HPDE6-E6E7 (cell line): Measurements from ENCODE around the gene TTLL1.

ENCODE experiments used
- DNase-seq: peaks from one replicate; pipeline ENCODE4 v3.0.0; 2011; ENCODE audit warnings: missing footprints; ENCODE audit errors: extremely low spot score

The TTLL1 gene

DNA sequence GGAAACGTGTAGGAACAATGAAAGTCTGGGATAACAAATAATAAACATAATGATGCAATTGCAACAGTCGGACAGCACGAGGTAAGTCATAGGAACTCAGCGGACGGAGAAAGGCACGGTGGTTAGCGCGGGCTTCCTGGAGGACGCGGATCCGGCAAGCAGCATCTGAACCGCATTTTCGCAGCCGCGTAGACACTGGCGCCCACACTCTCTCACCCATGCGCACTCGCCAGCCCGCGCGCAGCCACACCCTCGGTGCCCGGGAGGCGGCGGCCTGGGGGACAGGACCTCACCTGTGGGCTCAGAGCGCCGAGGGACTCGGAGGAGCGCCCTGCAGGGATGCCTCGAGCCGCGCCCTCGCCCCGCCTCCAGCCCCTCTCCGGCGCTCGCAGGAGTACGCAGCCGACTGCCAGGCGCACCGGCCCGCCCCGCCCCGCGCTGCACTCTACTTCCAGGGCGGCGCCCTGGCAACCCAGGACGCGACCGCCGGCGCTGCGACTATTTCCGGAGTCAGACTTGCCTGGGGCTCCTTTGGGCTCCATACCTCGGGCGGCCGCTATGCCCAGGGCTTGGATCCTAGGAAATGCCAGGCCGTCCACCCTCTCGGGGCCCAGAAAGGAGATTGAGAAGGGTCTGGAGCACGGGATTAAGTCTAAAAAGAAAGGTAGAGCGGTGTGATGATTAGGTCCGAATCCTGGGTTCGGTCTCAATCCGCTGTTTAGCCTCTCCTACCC lies at the start of gene TTLL1:
Gene TTLL1 (minus strand): TSS at position 408 of the 734 bp plus-strand sequence. CDS start 13,805 bp downstream, outside the sequence.
- peak; percentile 64 for DNase-seq

GRCh38 chr22:43136801-43137200 lies 47.6 kb upstream of the TTLL1 start:
- no peak for DNase-seq

- no peak for DNase-seq
Measured at GRCh38 chr22:43136255-43136654, 47.1 kb upstream of the TTLL1 start.

- DNase-seq: no peak
Measured at GRCh38 chr22:43135565-43135964, 46.4 kb upstream of the TTLL1 start.

- DNase-seq: no peak
Measured at GRCh38 chr22:43134553-43134952, 45.4 kb upstream of the TTLL1 start.

- no peak for DNase-seq
Measured at GRCh38 chr22:43133401-43133800, 44.2 kb upstream of the TTLL1 start.

- DNase-seq: no peak
Measured at GRCh38 chr22:43131773-43132501, 42.7 kb upstream of the TTLL1 start.

DNA sequence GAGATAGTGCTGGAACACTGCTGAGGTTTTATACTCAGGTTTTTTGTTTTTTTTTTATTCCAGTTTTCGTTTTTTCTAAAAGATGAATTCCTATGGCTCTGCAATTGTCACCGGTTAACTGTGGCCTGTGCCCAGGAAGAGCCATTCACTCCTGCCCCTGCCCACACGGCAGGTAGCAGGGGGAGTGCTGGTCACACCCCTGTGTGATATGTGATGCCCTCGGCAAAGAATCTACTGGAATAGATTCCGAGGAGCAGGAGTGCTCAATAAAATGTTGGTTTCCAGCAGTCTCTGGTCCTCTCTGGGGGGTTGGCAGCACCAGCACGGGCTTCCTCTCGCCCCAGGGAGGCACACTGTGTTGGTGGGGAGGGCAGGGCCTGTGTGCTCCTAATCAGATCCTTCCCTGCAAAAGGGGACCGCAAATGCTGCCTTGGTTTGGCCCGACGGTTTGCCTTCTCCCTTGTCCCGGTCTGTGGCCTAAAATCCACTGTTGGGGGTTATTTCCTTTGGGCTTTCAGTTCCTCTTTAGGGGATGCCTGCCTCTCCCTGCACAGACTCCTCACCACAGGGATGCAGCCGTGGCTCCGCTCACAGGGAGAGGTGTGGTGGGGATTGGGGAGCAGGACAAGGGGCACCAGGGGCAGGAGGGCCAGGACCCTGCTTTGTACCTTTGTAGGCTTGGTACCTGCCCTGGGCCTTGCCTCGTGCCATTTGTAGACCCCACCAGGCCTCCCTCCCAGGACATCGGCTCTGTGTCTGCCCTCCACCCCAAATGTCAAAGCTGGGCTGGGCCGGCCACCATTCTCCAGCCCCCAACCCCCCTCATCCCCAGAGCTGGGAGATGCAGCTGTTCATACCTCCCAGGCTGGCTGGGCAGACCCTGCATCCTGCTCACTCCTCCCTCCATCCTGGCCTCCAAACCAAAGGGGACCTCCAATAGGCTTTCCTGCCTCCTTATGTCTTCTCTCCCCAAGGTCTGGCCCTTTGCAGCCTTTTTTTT lies 40.5 kb upstream of the TTLL1 start:
- no peak for DNase-seq

DNA sequence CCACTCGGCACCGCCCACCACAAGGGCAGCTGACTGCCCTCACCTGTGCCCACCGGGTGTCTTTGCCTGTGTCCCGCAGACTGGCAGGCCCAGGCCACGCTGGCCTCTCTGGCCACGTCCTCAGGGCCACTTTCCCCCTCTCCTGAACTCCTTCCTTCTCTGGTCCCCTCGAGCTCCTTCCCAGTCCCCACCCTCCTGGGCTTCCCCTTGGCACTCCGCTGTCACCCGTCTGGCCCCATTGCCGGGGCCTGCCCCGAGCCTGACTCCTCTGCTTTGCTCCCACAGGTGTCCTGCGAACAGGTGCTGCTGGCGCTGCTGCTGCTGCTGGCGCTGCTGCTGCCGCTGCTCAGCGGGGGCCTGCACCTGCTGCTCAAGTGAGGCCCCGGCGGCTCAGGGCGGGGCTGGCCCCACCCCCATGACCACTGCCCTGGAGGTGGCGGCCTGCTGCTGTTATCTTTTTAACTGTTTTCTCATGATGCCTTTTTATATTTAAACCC lies 39.8 kb upstream of the TTLL1 start:
- DNase-seq: no peak

GRCh38 chr22:43128116-43128515 lies 38.9 kb upstream of the TTLL1 start:
- DNase-seq: no peak

DNA sequence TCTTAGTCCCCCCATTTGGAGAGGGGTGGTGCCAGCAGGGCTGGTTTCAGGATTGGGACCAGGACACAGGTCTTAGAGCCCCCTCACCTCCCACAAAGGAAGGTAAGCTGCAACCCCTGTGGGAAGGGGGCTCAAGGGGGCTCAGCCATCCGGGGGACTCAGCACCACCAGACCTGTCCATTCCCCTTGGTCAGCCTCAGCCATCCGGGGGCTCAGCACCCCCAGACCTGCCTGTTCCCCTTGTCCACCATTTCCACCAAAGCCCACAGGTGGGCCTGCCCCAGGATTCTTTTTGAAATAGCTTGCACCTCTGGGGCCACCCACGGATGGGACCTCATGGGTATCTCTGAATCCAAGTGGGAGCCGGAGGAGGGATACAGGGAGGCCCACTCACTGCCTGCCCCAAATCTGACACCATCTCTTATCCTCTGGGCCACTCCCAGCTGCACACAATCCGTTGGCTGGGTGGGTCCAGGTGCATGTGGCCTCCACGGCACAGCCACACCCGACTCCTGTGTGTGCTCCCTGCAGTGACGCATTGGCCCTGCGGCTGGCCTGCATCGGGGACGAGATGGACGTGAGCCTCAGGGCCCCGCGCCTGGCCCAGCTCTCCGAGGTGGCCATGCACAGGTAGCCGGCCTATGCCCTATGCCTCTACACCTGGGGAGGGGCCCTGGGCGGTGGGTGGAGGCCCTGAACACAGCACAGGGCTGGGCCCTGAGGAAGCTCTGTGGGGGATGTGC lies 38.1 kb upstream of the TTLL1 start:
- peak; percentile 84 for DNase-seq

DNA sequence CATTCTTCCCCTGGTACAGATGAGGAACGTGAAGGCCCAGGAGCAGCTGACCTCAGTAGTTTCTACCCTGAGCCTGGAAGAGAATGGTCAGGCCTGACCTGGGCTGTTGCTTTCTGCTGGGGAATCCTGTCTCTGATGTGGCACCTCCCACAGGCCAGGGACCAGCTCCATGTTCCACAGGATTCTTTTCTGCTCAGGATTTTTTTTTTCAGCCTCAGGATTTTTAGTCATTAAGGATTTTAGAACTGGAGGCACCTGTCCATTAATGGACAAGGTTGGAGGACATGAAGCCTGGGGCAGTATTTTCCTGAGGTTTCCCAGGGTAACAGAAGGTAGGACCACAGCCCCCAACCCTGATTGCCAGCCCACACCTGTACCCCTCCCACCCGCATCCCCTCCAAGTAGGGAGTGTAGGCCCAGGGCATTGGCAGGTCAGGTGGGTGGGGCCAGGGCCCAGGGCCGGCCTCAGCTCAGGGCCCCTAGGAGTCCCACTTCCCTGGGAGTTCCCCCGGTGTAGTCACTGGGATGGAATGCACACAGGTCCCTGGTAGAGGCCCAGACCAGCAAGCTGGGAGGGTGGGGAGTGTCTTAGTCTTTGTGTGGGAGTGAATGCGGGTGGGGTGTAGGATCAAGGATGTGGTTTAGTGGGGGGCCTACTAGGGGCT lies 37.4 kb upstream of the TTLL1 start:
- peak; percentile 96 for DNase-seq

GRCh38 chr22:43118953-43119458 lies 29.8 kb upstream of the TTLL1 start:
- DNase-seq: no peak

GRCh38 chr22:43118024-43118849 lies 29.0 kb upstream of the TTLL1 start:
- DNase-seq: no peak

DNA sequence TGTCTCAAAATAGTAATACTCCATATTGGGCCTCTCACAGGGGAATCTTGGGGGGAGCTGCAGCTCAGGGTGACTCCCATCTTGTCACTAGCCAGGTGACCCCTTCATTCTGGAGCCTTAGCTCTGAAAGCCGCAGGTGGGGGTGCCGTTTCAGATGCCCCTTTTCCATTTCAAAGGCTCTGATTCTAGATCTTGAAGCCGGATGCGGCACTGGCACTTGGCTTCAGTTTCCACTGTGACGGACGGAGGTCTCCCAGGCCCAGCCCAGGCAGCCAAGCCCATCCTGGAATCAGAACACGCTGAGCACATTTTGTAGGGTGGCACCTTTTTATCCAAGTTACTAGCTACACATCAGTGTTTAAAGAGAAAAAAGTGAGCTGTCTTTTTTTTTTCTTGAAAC lies 27.7 kb upstream of the TTLL1 start:
- DNase-seq: no peak

GRCh38 chr22:43114958-43115357 lies 25.8 kb upstream of the TTLL1 start:
- no peak for DNase-seq

DNA sequence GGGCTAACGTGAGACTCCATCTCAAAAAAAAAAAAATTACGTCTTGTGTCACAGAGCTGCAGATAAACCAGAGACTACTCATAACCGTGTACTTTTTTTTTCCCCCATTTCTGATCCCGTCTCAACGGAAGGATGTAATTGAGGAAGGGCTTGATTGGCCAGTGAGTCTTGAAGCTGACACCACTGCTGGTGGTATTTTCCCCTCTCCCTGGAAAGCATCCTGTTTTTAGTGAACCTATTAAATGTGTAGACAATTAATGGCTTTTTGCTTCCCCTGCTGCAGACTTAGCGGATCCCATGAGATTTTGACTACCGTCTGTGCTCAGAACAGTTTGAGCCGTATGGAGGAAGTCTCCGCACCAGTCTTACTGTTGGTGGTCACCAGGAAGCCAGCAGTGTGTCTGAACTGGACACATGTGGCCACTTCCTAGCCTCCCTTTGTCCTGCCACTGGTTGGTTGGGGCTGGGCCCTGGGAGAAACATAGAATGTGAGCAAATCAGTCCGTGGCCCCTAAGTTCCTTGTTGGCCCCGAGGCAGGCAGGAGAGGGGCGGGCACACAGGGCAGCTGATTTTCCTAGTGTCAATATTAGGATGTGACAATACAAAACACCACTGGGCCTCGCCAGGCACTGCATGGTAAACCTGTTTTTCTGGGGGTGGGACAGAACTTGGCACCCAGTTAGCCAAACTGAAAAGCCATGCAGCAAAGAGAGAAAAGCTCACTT lies 24.5 kb upstream of the TTLL1 start:
- DNase-seq: no peak

GRCh38 chr22:43110927-43111623 lies 21.9 kb upstream of the TTLL1 start:
- no peak for DNase-seq
